ENCODE results near the gene VPS13A. TPM values are rescaled to one million over a fixed set of nuclear protein-coding genes. Genes with fewer than 3 reads are reported as not detected.

Gene VPS13A
- 59.2 TPM for total RNA-seq

DNA sequence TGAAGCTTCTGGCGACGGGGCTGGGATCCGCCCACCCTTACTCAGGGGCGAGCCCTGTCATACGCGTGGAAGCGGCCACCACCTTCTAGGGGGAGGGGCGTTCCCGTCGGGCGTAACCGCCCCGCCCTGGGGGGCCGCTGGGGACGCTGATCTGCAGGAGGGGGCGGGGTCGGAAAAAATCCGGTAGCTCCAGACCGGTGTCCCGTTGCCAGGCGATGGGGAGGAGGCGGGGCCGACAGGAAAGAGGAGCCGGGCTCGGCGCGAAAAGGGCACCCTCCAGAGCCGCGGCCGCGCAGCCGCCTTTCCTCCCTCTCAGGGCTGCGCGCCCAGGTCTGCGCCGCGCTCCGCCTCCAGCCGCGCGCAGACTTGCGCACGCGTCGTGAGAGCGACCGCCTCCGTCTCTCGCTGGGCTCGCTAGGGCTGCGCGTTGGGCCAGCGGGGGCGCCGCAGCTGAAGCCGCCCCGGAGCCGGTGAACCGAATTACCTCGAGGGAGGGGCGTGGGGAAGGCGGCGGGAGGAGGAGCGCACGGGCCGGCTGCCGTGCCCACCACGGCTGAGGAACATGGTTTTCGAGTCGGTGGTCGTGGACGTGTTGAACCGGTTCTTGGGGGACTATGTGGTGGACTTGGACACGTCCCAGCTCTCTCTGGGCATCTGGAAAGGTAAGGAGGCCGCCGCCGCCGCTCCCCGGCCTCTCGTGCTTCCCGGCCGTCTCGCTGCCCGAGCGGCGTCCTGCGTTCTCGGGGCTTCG lies at the start of gene VPS13A:
Gene VPS13A (plus strand): TSS at position 392 of the 751 bp plus-strand sequence. CDS start 171 bp downstream, at position 563.
- H3K9me3 ChIP-seq (ENCODE audit: low read depth, low read length) = no peaks in the 10 kb centered on the region
- H3K27me3 ChIP-seq (ENCODE audit: insufficient read depth, low read length) = no peaks in the 10 kb centered on the region
- peaks cover 22% of the 10 kb centered on the region for H3K4me1 ChIP-seq (ENCODE audit: insufficient read depth, low read length)
- H3K4me3 ChIP-seq (ENCODE audit: low read length) = peak within 1 kb of the TSS; percentile 76

DNA sequence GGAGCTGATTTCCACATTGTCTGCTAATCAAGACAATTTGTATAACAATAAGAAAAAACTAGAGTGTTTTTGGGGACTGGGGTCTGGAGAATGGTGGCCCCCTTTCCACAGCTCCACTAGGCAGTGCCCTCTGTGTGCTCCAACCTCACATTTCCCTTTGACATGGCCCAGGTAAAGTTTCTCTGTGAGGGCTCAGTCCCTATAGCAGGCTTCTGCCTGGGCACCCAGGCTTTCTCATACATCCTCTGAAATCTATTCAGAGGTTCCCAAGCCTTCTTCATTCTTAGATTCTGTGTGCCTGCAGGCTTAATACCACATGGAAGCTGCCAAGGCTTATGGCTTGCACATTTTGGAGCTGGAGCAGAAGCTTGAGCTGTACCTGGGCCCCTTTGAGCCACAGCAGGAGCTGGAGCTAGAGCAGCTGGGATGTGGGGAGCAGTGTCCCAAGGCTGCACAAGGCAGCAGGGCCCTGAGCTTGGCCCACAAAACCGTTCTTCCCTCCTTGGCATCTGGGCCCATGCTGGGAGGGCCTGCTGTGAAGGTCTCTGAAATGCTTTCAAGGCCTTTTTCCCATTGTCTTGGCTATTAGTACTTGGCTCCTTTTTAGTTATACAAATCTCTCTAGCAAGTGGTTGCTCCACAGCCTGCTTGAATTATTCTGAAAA lies 49.1 kb upstream of the VPS13A start:
- H3K27me3 ChIP-seq (ENCODE audit: insufficient read depth, low read length) = peaks cover 6% of the 10 kb centered on the region
- H3K4me3 ChIP-seq (ENCODE audit: low read length) = no peak overlapping the region

GRCh38 chr9:77131399-77131798 lies 45.9 kb upstream of the VPS13A start:
- Histone ChIP-seq H3K4me1 (ENCODE audit: insufficient read depth, low read length) (no peaks in the 10 kb centered on the region), H3K4me3 (ENCODE audit: low read length) (no peak overlapping the region), H3K9me3 (ENCODE audit: low read depth, low read length) (no peaks in the 10 kb centered on the region), H3K27me3 (ENCODE audit: insufficient read depth, low read length) (peaks cover 2% of the 10 kb centered on the region)

More for the DNA sequence above, 49.1 kb upstream of the VPS13A start:
- Histone ChIP-seq H3K9me3 (ENCODE audit: low read depth, low read length) (no peaks in the 10 kb centered on the region), H3K4me1 (ENCODE audit: insufficient read depth, low read length) (no peaks in the 10 kb centered on the region)

DNA sequence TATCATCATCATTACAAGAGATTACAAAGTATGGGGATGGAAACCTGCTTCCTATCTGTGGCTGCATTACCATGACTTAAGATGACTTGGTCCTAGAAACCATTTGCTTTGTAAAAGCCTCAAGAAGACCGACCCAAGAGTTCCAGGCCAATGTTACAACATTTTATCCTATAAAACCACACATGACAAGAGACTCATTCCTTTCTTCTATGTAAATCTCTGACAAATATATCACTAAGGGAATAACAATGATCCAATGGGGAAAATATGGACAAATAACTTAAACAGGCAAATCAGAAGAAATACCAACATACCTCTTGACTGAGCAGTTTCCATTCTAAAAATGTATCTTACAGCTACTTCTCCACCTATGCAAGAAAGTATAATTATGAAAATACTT lies 44.3 kb upstream of the VPS13A start:
- H3K4me1 ChIP-seq (ENCODE audit: insufficient read depth, low read length) = no peaks in the 10 kb centered on the region
- no peak overlapping the region for H3K4me3 ChIP-seq (ENCODE audit: low read length)
- no peaks in the 10 kb centered on the region for H3K9me3 ChIP-seq (ENCODE audit: low read depth, low read length)
- no peaks in the 10 kb centered on the region for H3K27me3 ChIP-seq (ENCODE audit: insufficient read depth, low read length)

- Histone ChIP-seq H3K27me3 (ENCODE audit: insufficient read depth, low read length) (peaks cover 2% of the 10 kb centered on the region), H3K9me3 (ENCODE audit: low read depth, low read length) (no peaks in the 10 kb centered on the region), H3K4me3 (ENCODE audit: low read length) (no peak overlapping the region), H3K4me1 (ENCODE audit: insufficient read depth, low read length) (no peaks in the 10 kb centered on the region)
Observed at GRCh38 chr9:77142366-77142765, 35.0 kb upstream of the VPS13A start.

DNA sequence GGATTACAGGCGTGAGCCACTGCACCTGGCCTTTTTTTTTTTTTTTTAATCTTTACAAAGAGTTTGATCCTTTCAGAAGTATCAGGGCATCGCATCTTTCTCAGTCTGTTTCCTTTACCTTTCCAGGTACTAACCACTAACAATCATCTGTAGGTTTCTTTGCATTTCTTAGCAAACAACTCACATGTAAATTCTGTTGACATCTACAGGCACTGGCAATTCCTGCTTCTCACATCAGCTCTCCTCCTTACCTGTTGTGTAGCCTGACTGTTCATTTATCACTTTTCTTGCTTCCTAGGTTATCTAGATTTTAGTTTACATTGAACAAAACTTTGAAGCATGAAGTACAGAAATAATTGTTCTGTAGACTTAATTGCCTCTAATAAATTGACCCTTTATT lies 27.5 kb upstream of the VPS13A start:
- peaks cover 1% of the 10 kb centered on the region for H3K27me3 ChIP-seq (ENCODE audit: insufficient read depth, low read length)
- H3K4me1 ChIP-seq (ENCODE audit: insufficient read depth, low read length) = no peaks in the 10 kb centered on the region
- H3K9me3 ChIP-seq (ENCODE audit: low read depth, low read length) = no peaks in the 10 kb centered on the region
- H3K4me3 ChIP-seq (ENCODE audit: low read length) = no peak overlapping the region

GRCh38 chr9:77152289-77152688 lies 25.0 kb upstream of the VPS13A start:
- H3K9me3 ChIP-seq (ENCODE audit: low read depth, low read length) = no peaks in the 10 kb centered on the region
- H3K4me3 ChIP-seq (ENCODE audit: low read length) = no peak overlapping the region
- H3K4me1 ChIP-seq (ENCODE audit: insufficient read depth, low read length) = no peaks in the 10 kb centered on the region
- H3K27me3 ChIP-seq (ENCODE audit: insufficient read depth, low read length) = no peaks in the 10 kb centered on the region

- Histone ChIP-seq H3K9me3 (ENCODE audit: low read depth, low read length) (no peaks in the 10 kb centered on the region), H3K4me3 (ENCODE audit: low read length) (no peak overlapping the region), H3K27me3 (ENCODE audit: insufficient read depth, low read length) (no peaks in the 10 kb centered on the region), H3K4me1 (ENCODE audit: insufficient read depth, low read length) (no peaks in the 10 kb centered on the region)
Observed at GRCh38 chr9:77156646-77157371, 20.5 kb upstream of the VPS13A start.

DNA sequence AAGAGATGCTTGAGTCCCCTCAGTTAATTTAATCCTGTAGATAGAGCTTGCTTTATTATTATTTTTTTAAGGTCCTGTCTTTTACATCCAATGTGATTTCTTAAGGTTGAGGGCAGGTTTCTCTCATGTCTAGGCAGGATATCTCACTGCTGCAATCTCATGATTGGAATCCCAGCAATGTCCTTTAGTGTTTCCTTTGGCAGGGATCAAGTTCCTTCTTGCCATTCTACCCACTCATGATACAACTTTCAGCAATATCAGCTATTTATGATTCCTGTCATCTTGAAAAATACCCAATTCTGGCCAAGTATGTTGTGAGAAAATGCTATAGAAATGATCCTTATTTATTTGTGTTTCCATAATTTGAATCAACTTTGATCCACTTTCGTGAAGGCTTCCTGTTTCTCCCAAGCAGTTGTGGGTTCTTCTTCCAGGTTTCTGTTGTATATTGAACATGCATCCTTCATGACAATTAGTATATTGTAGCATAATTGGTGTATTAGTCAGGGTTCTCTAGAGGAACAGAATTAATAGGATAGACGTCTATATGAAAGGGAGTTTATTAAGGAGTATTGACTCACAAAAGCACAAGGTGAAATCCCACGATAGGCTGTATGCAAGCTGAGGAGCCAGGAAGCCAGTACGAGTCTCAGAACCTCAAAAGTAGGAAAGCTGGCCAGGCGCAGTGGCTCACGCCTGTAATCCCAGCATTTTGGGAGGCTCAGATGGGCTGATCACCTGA lies 18.4 kb upstream of the VPS13A start:
- Histone ChIP-seq H3K27me3 (ENCODE audit: insufficient read depth, low read length) (no peaks in the 10 kb centered on the region), H3K9me3 (ENCODE audit: low read depth, low read length) (no peaks in the 10 kb centered on the region), H3K4me3 (ENCODE audit: low read length) (no peak overlapping the region)

GRCh38 chr9:77161191-77161590 lies 16.1 kb upstream of the VPS13A start:
- no peaks in the 10 kb centered on the region for H3K27me3 ChIP-seq (ENCODE audit: insufficient read depth, low read length)
- H3K4me1 ChIP-seq (ENCODE audit: insufficient read depth, low read length) = no peaks in the 10 kb centered on the region
- H3K4me3 ChIP-seq (ENCODE audit: low read length) = no peak overlapping the region
- H3K9me3 ChIP-seq (ENCODE audit: low read depth, low read length) = no peaks in the 10 kb centered on the region

More for the DNA sequence above, 18.4 kb upstream of the VPS13A start:
- H3K4me1 ChIP-seq (ENCODE audit: insufficient read depth, low read length) = no peaks in the 10 kb centered on the region

DNA sequence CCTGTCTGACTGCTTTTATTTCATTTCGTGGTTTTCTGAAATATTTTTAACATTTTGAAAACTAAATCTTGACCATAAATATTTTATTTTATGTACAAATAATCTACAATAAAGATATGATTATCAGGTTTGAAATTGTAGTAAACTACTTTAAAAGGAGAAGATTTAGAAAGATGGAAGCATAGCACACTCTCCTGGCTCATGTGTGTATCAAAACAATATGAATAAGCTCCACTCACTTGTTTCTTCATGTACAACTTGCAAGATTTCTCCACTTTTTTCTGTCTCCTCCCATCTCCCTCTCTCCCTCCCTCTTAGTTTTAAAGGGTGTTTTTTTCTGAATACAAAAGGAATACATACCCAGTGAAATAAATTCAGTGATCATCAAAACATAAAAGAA lies 15.4 kb upstream of the VPS13A start:
- Histone ChIP-seq H3K9me3 (ENCODE audit: low read depth, low read length) (no peaks in the 10 kb centered on the region), H3K4me3 (ENCODE audit: low read length) (no peak overlapping the region), H3K27me3 (ENCODE audit: insufficient read depth, low read length) (no peaks in the 10 kb centered on the region), H3K4me1 (ENCODE audit: insufficient read depth, low read length) (no peaks in the 10 kb centered on the region)

DNA sequence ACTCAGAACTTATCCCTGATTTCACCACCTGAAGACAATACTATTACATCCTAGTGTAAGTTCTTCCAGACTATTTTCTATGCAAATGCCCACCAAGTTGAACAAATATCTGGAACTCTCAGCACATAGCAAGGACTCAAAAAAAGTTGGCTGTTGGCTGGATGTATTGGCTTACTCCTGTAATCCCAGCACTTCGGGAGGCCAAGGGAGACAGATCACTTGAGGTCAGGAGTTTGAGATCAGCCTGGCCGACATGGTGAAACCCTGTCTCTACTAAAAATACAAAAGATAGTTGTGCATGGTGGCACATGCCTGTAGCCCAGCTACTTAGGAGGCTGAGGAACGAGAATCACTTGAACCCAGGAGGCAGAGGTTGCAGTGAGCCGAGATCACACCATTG lies 15.0 kb upstream of the VPS13A start:
- Histone ChIP-seq H3K9me3 (ENCODE audit: low read depth, low read length) (no peaks in the 10 kb centered on the region), H3K4me3 (ENCODE audit: low read length) (no peak overlapping the region), H3K4me1 (ENCODE audit: insufficient read depth, low read length) (no peaks in the 10 kb centered on the region), H3K27me3 (ENCODE audit: insufficient read depth, low read length) (no peaks in the 10 kb centered on the region)

DNA sequence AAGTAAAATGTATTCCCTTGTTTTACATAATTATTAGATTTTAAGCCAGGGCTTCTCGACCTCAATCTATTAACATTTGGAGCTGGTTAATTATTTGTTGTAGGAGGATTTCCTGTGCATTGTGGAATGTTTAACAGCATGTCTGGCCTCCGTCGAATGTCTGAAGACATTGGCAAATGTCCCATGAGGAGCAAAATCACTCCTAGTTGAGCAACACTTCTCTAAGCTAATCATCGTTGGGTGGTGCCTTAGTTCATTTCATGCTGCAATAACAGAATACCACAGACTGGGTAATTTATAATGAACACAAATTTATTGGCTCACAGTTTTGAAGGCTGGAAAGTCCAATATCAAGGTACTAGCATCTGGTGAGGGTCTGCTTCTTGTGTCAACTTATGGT lies 13.4 kb upstream of the VPS13A start:
- H3K9me3 ChIP-seq (ENCODE audit: low read depth, low read length) = no peaks in the 10 kb centered on the region
- no peaks in the 10 kb centered on the region for H3K4me1 ChIP-seq (ENCODE audit: insufficient read depth, low read length)
- no peaks in the 10 kb centered on the region for H3K27me3 ChIP-seq (ENCODE audit: insufficient read depth, low read length)
- H3K4me3 ChIP-seq (ENCODE audit: low read length) = no peak overlapping the region

DNA sequence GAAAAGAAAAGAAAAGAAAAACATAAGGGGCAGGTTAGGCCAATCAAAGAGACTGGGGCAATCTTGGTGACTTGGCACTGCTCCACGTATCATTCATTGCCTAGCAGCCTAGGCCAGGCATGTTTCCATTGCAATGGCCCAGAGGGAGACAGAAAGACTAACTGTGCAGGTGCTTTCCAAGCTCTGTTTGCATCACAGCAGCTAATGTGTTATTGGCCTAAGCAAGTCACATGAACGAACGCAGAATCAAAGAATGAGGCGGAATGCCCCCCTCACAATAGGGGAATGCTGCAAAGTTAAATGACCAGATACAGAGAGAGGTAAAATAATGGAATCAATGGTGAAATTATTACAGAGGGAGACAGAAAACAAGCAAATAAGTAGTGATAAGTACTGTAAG lies 11.1 kb upstream of the VPS13A start:
- H3K27me3 ChIP-seq (ENCODE audit: insufficient read depth, low read length) = no peaks in the 10 kb centered on the region
- H3K4me3 ChIP-seq (ENCODE audit: low read length) = no peak overlapping the region
- no peaks in the 10 kb centered on the region for H3K9me3 ChIP-seq (ENCODE audit: low read depth, low read length)
- no peaks in the 10 kb centered on the region for H3K4me1 ChIP-seq (ENCODE audit: insufficient read depth, low read length)
